SK-N-SH (cell line): ENCODE results near the gene ADAMTSL1.

Source experiments
- POLR2AphosphoS5 ChIP-seq: IDR thresholded peaks from 2 replicates; pipeline ENCODE4 v1.6.1; 2012; ENCODE audit warnings: low read depth, low read length
- TF ChIP-seq, protein P1 (sequence below): fragments of 200-600 bp; sonication (generic); IDR thresholded peaks from 2 replicates; pipeline ENCODE4 v1.6.1; 2017; ENCODE audit warnings: antibody characterized with exemption, mild to moderate bottlenecking, moderate library complexity

DNA sequence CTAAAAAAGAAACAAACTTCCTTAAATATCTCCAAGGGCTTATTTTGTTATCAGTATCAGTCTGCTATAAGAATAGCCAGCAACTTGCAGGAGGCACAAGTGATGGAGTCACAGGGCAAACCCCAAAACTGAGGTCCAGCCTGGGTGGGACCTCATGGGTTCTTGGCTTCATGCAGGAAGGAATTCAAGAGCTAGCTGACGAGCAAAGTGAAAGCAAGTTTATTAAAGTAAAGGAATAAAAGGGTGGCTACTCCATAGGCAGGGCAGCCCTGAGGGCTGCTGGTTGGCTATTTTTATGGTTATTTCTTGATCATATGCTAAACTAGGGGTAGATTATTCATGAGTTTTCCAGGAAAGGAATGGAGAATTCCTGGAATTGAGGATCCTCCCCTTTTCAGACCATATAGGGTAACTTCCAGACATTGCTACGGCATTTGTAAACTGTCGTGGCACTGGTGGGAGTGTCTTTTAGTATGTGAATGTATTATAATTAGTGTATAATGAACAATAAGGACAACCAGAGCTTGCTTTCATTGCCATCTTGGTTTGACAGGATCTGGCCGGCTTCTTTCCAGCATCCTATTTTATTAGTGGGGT lies 231.9 kb downstream of the ADAMTSL1 start:
- TF ChIP-seq POLR2AphosphoS5, result no peak
- TF ChIP-seq, protein P1, sequence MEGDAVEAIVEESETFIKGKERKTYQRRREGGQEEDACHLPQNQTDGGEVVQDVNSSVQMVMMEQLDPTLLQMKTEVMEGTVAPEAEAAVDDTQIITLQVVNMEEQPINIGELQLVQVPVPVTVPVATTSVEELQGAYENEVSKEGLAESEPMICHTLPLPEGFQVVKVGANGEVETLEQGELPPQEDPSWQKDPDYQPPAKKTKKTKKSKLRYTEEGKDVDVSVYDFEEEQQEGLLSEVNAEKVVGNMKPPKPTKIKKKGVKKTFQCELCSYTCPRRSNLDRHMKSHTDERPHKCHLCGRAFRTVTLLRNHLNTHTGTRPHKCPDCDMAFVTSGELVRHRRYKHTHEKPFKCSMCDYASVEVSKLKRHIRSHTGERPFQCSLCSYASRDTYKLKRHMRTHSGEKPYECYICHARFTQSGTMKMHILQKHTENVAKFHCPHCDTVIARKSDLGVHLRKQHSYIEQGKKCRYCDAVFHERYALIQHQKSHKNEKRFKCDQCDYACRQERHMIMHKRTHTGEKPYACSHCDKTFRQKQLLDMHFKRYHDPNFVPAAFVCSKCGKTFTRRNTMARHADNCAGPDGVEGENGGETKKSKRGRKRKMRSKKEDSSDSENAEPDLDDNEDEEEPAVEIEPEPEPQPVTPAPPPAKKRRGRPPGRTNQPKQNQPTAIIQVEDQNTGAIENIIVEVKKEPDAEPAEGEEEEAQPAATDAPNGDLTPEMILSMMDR, result no peak
